Inflammatory macrophage treated with lipopolysaccharide for 4 hours (primary cell): ENCODE measurements around the gene MTX1.
A peak's percentile ranks its signal among the peaks of the same experiment; 100 is the strongest.
"Not testable (repeated sequence)": the region's sequence is repeated elsewhere in the genome, so short reads cannot be mapped to it uniquely, and the experiment has no call there.

ENCODE experiments used
- DNase-seq: peaks from one replicate; pipeline ENCODE4 v3.0.0-alpha.2; 2020

Gene MTX1

DNA sequence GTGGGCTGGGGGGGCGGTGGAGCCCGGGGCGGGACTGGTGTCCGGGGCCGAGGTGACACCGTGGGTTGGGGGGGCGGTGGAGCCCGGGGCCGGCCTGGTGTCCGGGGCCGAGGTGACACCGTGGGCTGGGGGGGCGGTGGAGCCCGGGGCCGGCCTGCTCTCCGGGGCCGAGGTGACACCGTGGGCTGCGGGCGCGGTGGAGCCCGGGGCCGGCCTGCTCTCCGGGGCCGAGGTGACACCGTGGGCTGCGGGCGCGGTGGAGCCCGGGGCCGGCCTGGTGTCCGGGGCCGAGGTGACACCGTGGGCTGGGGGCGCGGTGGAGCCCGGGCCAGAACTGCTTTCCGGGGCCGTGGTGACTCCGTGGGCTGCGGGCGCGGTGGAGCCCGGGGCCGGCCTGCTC is 18.6 kb upstream of the MTX1 start:
- DNase-seq: not testable (repeated sequence)

- no peak for DNase-seq
Observed at GRCh38 chr1:155191904-155192303, 16.6 kb upstream of the MTX1 start.

DNA sequence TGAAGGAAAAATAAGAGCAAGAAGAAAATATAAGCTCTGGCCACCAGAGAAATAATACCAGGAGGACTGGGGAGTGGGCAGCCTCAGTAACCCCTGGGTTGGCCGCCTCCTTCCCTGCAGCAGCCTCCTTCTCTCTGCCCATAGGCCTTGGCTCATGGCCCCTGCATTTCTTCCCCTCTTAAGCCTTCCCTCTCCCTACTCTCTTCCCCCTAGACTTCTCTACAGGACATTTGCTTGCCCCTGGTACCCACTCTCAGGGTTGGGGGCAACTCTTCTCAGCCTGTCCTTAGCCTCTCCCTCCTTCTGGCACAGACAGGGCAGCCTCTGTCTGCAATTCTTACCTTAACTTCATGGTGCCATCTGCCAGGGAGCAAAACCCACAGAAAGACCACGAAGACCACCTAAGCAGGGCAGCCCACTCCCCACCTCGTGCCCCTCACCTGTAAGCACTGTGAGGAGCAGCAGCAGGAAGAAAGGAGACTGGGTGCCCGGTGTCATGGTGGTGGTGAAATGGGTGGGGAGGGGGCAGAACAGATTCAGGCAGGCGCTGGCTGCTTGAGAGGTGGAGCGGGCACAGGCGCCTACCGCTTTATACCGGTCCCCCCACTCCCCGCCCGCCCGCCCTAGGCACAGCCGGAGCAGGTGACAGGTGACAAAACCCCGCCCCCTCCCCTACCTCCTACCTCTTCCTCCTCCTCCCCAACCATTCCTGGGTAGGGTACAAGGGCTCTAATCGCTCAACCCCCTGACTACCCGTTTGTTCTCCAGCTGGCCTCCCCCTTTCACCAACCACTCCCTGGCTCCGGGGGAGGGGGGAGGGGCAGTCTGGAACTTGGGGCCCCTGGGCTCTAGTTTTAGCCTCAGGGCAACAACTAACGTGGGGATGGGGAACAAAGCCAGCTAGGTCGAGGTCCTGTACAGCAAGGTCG is 15.9 kb upstream of the MTX1 start:
- DNase-seq: no peak

- peak; percentile 85 for DNase-seq
Observed at GRCh38 chr1:155193275-155193990, 15.1 kb upstream of the MTX1 start.

DNA sequence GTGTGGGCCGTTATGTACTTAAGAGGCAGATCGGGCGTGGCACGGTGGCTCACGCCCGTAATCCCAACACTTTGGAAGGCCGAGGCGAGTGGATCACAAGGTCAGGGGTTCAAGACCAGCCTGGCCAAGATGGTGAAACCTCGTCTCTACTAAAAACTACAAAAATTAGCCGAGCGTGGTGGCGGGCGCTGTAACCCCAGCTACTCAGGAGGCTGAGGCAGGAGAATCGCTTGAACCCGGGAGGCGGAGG is 14.6 kb upstream of the MTX1 start:
- not testable (repeated sequence) for DNase-seq

DNA sequence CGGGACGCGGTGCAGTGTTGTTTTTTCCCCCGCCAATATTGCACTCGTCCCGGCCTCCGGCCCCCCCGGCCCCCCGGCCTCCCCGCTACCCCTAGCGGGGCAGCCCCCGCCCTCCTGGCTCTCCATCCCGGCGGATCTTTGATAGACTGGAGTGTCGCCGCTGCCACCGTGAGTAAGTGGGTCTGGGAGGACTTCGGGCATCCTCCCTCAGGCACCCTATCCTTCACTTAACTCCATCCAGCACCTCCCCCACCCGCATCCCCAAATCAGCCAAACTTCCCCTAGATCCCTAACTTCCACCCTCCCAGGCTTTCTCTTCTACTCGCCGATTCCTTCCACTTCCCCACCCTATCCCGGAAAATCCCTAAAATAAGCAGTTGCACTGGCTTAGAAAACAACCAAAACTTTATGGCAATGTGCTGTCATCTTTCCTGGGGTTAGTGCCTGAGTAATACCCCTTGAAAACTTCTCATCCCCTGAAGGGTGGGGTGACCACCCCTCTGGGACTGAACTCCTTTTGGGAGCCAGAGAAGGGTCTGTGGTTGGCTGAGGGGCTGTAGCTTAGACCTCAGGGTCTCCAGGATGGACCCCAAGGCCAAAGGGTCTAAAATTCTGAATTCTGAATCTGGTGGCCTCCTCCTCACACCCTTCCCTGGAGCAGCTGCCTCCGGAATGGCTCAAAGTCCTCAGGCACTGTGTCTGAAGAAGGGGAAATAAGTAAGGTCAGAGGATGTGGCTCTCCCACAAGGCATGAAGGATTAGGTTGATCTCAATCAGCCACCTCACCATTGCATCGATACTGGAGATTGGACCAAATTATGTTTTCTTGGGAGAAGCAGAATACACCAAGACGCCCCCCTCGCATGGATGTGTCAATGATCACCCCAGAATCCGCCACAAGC is 13.0 kb upstream of the MTX1 start:
- DNase-seq: no peak

DNA sequence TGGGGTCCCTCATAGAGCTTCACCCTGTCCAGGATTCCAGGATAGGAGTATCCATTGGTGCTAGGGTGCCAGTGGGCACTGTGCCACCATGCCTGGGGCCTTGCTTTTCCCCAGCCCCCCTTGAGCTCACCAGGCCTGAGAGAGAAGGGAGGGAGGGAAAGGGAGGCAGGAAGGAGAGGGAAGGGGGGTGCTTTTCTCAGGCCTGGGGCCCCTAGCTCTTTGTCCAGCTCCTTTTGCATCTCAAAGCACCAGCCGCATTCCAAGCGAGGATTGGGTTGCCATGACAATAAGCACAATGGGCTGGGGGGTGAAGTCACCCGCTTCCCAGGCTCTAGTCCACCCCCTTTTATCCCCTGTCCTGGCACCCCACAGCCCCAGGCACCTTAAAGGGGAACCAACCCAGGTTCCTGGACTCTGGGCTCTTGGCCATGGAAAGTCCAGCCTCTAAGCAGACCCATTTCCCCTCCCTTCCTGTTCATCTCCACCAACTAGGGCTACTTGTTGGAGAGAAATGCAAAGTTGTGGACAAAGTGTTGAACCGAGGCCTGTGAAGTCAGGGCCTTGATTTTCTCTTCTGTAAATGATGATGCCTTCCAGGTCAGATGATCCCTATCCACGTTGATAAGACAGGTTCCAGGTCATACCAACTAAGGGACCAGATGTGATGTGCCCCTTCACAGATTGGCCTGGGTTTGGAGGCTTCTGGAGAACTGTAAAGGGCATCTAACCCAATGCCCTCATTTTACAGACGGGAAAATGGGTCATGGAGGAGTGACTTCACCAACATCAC is 12.2 kb upstream of the MTX1 start:
- DNase-seq: no peak

GRCh38 chr1:155196893-155197638 is 11.4 kb upstream of the MTX1 start:
- no peak for DNase-seq

DNA sequence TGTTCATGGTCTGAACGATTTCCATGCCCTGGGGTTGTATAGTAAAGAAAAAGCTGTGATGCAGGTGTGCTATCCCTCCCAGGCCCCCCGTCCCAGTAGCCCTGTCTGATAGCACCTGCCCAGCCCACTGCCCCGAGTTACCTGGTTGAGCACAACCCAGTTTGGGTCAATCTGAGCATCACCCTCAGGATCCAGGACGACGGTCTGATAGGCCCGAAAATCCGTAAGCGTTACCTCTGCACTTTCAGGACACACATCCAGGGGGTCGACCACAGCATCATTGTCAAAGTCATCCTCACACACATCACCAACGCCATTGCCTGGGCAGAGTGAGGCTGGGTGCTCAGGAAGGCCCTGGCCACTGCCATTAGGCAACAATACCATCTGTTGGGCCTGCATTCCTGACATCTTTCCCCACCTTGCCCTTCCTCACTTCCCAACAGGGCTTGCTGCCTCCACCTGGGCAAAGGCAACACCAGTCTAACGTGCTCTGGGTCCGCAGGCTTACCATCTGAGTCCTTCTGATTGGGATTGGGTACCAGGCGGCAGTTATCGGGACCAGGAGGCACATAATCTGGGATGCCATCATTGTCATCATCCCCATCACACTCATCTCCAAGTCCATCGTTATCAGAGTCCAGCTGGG is 10.5 kb upstream of the MTX1 start:
- no peak for DNase-seq

- no peak for DNase-seq
Observed at GRCh38 chr1:155198547-155198906, 10.0 kb upstream of the MTX1 start.

- no peak for DNase-seq
Observed at GRCh38 chr1:155199792-155200191, 8.7 kb upstream of the MTX1 start.

- no peak for DNase-seq
Observed at GRCh38 chr1:155200920-155201319, 7.6 kb upstream of the MTX1 start.

DNA sequence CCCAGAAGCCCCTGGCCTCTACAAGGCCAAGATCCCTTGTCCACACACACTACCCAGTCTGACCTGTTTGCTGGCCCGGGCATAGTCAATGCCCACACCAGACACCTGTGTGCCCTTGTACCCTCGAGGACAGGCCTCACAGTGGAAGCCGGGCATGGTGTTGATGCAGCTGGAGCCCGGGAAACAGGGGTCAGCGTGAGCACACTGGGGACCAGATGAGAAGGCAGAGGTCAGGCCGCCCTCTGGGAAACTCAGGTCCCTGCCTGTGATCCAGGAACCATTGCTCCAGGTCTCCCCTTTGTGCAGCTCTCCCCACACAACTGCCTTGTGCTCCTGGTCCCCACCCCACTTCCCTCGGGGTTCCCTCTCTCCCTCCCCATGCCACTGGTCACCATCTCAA is 6.3 kb upstream of the MTX1 start:
- DNase-seq: no peak

- DNase-seq: no peak
Observed at GRCh38 chr1:155202731-155203515, 5.6 kb upstream of the MTX1 start.

- DNase-seq: no peak
Observed at GRCh38 chr1:155205035-155205434, 3.5 kb upstream of the MTX1 start.

GRCh38 chr1:155205969-155206593 is 2.4 kb upstream of the MTX1 start:
- no peak for DNase-seq

GRCh38 chr1:155206891-155207805 is 1.3 kb upstream of the MTX1 start:
- DNase-seq: peak; percentile 63

GRCh38 chr1:155207806-155208540 is 522 bp upstream of the MTX1 start, which contains the start of gene THBS3:
Gene THBS3, minus strand, starts transcription at chr1:155207897. Its CDS starts 21 bp downstream, at chr1:155207876.
- DNase-seq: peak; percentile 78
